DOHH2 (cell line): Measurements from ENCODE around the gene SSU72.

Source experiments
- EZH2phosphoT487 ChIP-seq: fragments of 200-600 bp; sonication (generic); IDR thresholded peaks from 2 replicates; pipeline ENCODE4 v1.6.1; 2017; ENCODE audit warnings: borderline replicate concordance, mild to moderate bottlenecking, antibody characterized with exemption, low read length, moderate library complexity, mixed read lengths
- TF ChIP-seq, protein P1 (sequence below): fragments of 200-600 bp; sonication (generic); IDR thresholded peaks from one replicate; pipeline ENCODE4 v1.5.1; 2014; ENCODE audit warnings: antibody characterized with exemption, mild to moderate bottlenecking, low read depth, low read length; ENCODE audit not compliant: poor library complexity, severe bottlenecking

DNA sequence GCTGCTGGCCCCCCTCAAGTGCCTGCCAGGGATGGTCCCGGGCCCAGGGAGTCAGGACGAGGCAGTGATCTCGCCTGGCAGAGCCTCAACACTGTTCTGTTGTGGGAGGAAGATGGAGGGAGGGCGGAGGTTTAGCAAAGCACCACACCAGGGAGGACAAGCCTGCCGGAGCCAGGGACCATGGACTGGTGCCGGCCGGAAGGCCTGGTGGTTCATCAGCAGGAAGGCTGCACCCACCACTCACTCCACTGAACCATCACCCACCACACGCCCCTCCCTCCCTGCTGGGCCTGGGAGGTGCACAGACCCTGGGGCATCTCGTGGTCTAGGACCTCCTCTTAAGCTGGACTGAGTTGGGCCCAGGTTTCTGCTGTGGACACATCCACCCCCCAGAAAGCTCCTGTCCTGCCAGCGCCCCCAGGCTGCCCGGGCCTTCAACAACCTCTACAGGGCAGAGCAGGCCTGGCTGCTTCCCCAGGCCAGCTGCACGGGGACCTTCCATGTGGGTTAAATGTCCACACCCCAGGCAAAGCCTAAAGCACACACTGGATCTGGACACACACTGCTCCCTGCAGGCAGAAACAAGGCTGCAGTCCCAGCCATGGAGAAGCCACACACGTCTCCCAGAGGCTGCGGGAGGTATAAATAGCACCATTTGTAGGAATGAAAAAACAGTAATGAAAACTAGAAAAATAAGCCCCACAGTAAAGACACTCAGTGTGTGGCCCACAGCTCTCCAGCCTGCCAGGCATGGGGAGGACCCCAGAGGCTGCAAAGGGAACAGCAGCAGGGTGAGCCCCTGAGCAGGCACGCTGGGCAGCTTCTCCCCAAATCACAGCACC, 23.9 kb downstream of the SSU72 start:
- TF ChIP-seq, protein P1, sequence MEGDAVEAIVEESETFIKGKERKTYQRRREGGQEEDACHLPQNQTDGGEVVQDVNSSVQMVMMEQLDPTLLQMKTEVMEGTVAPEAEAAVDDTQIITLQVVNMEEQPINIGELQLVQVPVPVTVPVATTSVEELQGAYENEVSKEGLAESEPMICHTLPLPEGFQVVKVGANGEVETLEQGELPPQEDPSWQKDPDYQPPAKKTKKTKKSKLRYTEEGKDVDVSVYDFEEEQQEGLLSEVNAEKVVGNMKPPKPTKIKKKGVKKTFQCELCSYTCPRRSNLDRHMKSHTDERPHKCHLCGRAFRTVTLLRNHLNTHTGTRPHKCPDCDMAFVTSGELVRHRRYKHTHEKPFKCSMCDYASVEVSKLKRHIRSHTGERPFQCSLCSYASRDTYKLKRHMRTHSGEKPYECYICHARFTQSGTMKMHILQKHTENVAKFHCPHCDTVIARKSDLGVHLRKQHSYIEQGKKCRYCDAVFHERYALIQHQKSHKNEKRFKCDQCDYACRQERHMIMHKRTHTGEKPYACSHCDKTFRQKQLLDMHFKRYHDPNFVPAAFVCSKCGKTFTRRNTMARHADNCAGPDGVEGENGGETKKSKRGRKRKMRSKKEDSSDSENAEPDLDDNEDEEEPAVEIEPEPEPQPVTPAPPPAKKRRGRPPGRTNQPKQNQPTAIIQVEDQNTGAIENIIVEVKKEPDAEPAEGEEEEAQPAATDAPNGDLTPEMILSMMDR, result peak; percentile 39
- TF ChIP-seq EZH2phosphoT487, result no peak
